ENCODE measurements around the gene MYH7B. TPM values are rescaled to one million over a fixed set of nuclear protein-coding genes. Genes with fewer than 3 reads are reported as not detected.

MYH7B gene
- total and polyA plus RNA-seq, 2 donors (not counting 3 experiments of a cell fraction or from before 2014, with no cell fraction given): 0.03 TPM; not detected in 1

GRCh38 chr20:34986311-34987287, 30.9 kb downstream of the MYH7B start:
- H3K79me2 ChIP-seq (ENCODE audit: control insufficient read depth, insufficient read depth, low read length): no peaks in the 10 kb centered on the region
- DNase-seq (ENCODE audit: low read depth, low spot score) (no peak), FAIRE-seq (no peak)
- H3K27ac ChIP-seq (ENCODE audit: insufficient read depth, low read depth, low read length): no peak overlapping the region
- H2AFZ ChIP-seq (ENCODE audit: low read depth, low read length): no peak overlapping the region
- H3K36me3 ChIP-seq (ENCODE audit: control insufficient read depth in 2 of 2, extremely low read depth in 1 of 2, insufficient read depth in 2 of 2, low read length in 2 of 2): no peaks in the 10 kb centered on the region
- H4K20me1 ChIP-seq (replicated peaks; ENCODE audit: control insufficient read depth, extremely low read depth, insufficient read depth, low read length): no peaks in the 10 kb centered on the region
- H3K9me1 ChIP-seq (replicated peaks; ENCODE audit: control insufficient read depth, extremely low read depth, insufficient read depth, low read length): no peaks in the 10 kb centered on the region
- CTCF ChIA-PET: interaction anchor here (5.7 kb wide), 1 partner anchor 112 kb away, joined by 71 read pairs; the partner anchor contains the start of genes ACSS2 and GGT7
- POLR2A ChIA-PET: no interaction called here
- TF ChIP-seq, protein P1, sequence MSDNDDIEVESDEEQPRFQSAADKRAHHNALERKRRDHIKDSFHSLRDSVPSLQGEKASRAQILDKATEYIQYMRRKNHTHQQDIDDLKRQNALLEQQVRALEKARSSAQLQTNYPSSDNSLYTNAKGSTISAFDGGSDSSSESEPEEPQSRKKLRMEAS (IDR thresholded peaks at IDR 0.05; ENCODE audit: insufficient read depth, insufficient read length): no peak
- TF ChIP-seq MYC (IDR thresholded peaks at IDR 0.05; ENCODE audit: low read depth, low read length): no peak
- no peak for TF ChIP-seq FOS (IDR thresholded peaks at IDR 0.05; ENCODE audit: borderline replicate concordance, insufficient read depth, low read length)
- TF ChIP-seq GATA2 (IDR thresholded peaks at IDR 0.05; ENCODE audit: insufficient read depth, insufficient read length, low read depth, low read length): no peak
- no peak for TF ChIP-seq JUN (IDR thresholded peaks at IDR 0.05; ENCODE audit: borderline replicate concordance, insufficient read depth, insufficient read length, low read depth)
- TF ChIP-seq EZH2 (IDR thresholded peaks at IDR 0.05; ENCODE audit: borderline replicate concordance, low read depth, low read length, severe bottlenecking): no peak
- no peak for TF ChIP-seq POLR2AphosphoS5 (IDR thresholded peaks at IDR 0.05; ENCODE audit: insufficient read depth, low read depth, low read length)
- TF ChIP-seq POLR2A (IDR thresholded peaks at IDR 0.05; ENCODE audit: low read depth, low read length): no peak
- no peak for TF ChIP-seq CTCF (IDR thresholded peaks at IDR 0.05; ENCODE audit: extremely low read depth in 1 of 2, insufficient read depth in 1 of 2, low read depth in 1 of 2, low read length in 2 of 2)
- no peaks in the 10 kb centered on the region for H3K9me3 ChIP-seq (replicated peaks; ENCODE audit: control insufficient read depth, insufficient read depth, low read length)
- H3K27me3 ChIP-seq (ENCODE audit: control insufficient read depth in 2 of 2, insufficient read depth in 2 of 2, low read length in 2 of 2): peaks cover 5% of the 10 kb centered on the region in 2 experiments
- BruUV-seq (replicated peaks): no TSS peak
- no peak overlapping the region for H3K4me2 ChIP-seq (ENCODE audit: insufficient read depth, low read length)
- H3K4me3 ChIP-seq (replicated peaks in 1 of 3; ENCODE audit: insufficient read depth in 1 of 3, low read depth in 1 of 3, low read length in 3 of 3): no peak overlapping the region
- dilution Hi-C loops (cut with MboI; ENCODE audit: extremely low pct_ligation_motif_present, low sequenced_read_pairs): no loop called here
- no peak overlapping the region for H3K9ac ChIP-seq (replicated peaks; ENCODE audit: extremely low read depth, insufficient read depth, low read length)
- intact Hi-C loops (cut with micrococcal nuclease): no loop called here
- no peaks in the 10 kb centered on the region for H3K4me1 ChIP-seq (ENCODE audit: control insufficient read depth, extremely low read depth, insufficient read depth, low read length)
